Loucy (cell line): ENCODE results near the gene GFY.

Experiments used
- H2AFZ ChIP-seq: fragments of 200-600 bp; sonication (generic); 2 replicates; pipeline ENCODE4 v1.6.0; 2016; ENCODE audit warnings: antibody characterized with exemption, mild to moderate bottlenecking, low read length, moderate library complexity
- H3F3A ChIP-seq: fragments of 200-600 bp; 2 replicates; pipeline ENCODE4 v1.6.0; 2016; ENCODE audit warnings: antibody characterized with exemption, low read depth, mild to moderate bottlenecking
- H3K27me3 ChIP-seq: fragments of 200-600 bp; sonication (generic); 2 replicates; pipeline ENCODE4 v1.6.1; 2014; ENCODE audit warnings: low read length, mild to moderate bottlenecking; ENCODE audit not compliant: insufficient read depth, poor library complexity, severe bottlenecking
- H3K36me3 ChIP-seq: fragments of 200-600 bp; sonication (generic); 2 replicates; pipeline ENCODE4 v1.6.1; 2016; ENCODE audit warnings: low read length; ENCODE audit not compliant: insufficient read depth
- H3K4me1 ChIP-seq: fragments of 200-600 bp; sonication (generic); 2 replicates; pipeline ENCODE4 v1.5.1; 2014; ENCODE audit warnings: low read length, mild to moderate bottlenecking; ENCODE audit not compliant: insufficient read depth, poor library complexity, severe bottlenecking
- H3K4me2 ChIP-seq: fragments of 200-600 bp; sonication (generic); 2 replicates; pipeline ENCODE4 v1.6.0; 2014; ENCODE audit warnings: antibody characterized with exemption, low read length, low read depth, mild to moderate bottlenecking; ENCODE audit not compliant: poor library complexity, severe bottlenecking
- H3K4me3 ChIP-seq: fragments of 200-600 bp; sonication (generic); 2 replicates; pipeline ENCODE4 v1.5.1; 2014; ENCODE audit warnings: low read length, mild to moderate bottlenecking, mixed read lengths; ENCODE audit not compliant: poor library complexity, severe bottlenecking
- H3K79me2 ChIP-seq: fragments of 200-600 bp; sonication (generic); 2 replicates; pipeline ENCODE4 v1.6.1; 2014; ENCODE audit warnings: low read length; ENCODE audit not compliant: insufficient read depth
- H3K9ac ChIP-seq: fragments of 200-600 bp; sonication (generic); 2 replicates; pipeline ENCODE4 v1.6.0; 2014; ENCODE audit warnings: mild to moderate bottlenecking, low read depth, low read length, moderate library complexity; ENCODE audit not compliant: poor library complexity, severe bottlenecking
- H3K9me2 ChIP-seq: fragments of 200-600 bp; sonication (generic); replicated peaks from 2 replicates; pipeline ENCODE4 v1.6.1; 2016; ENCODE audit warnings: low read depth, low read length, mixed read lengths
- H3K9me3 ChIP-seq: fragments of 200-600 bp; sonication (generic); 2 replicates; pipeline ENCODE4 v1.6.1; 2014; ENCODE audit warnings: mild to moderate bottlenecking, antibody characterized with exemption, low read length, low read depth; ENCODE audit not compliant: insufficient read depth
- H4K20me1 ChIP-seq: fragments of 200-600 bp; sonication (generic); 2 replicates; pipeline ENCODE4 v1.6.0; 2014; ENCODE audit warnings: antibody characterized with exemption, low read length, mild to moderate bottlenecking; ENCODE audit not compliant: insufficient read depth, poor library complexity, severe bottlenecking
- EZH2phosphoT487 ChIP-seq: fragments of 200-600 bp; IDR thresholded peaks from 2 replicates; pipeline ENCODE4 v1.6.1; 2018; ENCODE audit warnings: antibody characterized with exemption, mild to moderate bottlenecking, moderate library complexity, borderline replicate concordance
- TF ChIP-seq, protein P1 (sequence below): fragments of 200-600 bp; sonication (generic); conservative IDR thresholded peaks from 2 replicates; pipeline ENCODE4 v1.5.1; 2014; ENCODE audit warnings: mild to moderate bottlenecking, antibody characterized with exemption, low read length

Gene GFY, protein sequence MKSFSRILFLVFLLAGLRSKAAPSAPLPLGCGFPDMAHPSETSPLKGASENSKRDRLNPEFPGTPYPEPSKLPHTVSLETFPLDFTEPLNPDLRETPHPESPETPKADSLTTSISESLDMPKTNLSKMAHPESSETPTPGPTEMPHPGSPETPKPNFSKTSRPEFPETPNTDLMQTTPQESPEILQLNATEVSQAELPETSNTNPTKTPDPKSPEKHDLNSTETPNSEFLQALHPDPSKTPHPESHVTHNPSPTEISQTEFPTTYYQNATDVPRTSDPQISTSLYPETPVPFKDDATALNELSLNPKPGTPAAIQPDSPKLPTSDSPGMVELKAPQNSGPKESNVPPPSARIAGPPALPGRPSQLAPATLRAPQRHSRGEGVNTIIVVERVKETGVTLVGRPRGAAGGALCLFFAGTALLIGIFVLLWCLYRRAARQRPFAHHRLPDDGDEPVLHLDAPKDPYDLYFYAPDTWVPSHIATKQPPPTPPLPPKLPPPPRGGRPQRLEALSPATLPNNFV

DNA sequence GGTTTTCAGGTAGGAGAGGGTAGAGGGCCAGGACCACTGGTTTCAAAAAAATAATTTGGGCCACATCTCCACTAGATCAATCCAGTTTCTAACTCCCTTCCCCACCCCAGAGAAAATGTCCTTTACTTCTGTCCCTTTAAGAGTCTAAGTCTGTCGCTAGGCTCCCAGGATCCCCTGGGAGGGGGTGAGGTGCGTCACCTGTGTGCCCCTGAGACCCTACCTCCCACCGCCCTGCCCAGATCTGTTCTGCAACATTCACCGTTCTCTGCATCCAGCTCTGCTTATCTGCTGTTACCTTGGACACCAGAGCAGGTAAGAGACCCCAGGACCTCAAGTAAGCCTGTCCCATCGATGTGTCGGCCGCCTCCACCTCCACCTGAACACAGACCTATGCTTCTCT, at the start of gene GFY:
Gene GFY (plus strand): TSS at position 211 of the 400 bp plus-strand sequence. CDS start 1,043 bp downstream, outside the sequence.
- Histone ChIP-seq H3K79me2 (no peaks in the 10 kb centered on the region), H3K9me2 (no peaks in the 10 kb centered on the region), H3K4me3 (peak within 1 kb of the TSS; percentile 50), H3K27me3 (no peaks in the 10 kb centered on the region), H2AFZ (no peak within 1 kb of the TSS), H3K36me3 (no peaks in the 10 kb centered on the region), H3K9me3 (no peaks in the 10 kb centered on the region), H3F3A (no peaks in the 10 kb centered on the region), H3K9ac (peak within 1 kb of the TSS; percentile 50), H4K20me1 (no peaks in the 10 kb centered on the region), H3K4me1 (peaks cover 31% of the 10 kb centered on the region), H3K4me2 (peak within 1 kb of the TSS; percentile 68)
- TF ChIP-seq, protein P1, sequence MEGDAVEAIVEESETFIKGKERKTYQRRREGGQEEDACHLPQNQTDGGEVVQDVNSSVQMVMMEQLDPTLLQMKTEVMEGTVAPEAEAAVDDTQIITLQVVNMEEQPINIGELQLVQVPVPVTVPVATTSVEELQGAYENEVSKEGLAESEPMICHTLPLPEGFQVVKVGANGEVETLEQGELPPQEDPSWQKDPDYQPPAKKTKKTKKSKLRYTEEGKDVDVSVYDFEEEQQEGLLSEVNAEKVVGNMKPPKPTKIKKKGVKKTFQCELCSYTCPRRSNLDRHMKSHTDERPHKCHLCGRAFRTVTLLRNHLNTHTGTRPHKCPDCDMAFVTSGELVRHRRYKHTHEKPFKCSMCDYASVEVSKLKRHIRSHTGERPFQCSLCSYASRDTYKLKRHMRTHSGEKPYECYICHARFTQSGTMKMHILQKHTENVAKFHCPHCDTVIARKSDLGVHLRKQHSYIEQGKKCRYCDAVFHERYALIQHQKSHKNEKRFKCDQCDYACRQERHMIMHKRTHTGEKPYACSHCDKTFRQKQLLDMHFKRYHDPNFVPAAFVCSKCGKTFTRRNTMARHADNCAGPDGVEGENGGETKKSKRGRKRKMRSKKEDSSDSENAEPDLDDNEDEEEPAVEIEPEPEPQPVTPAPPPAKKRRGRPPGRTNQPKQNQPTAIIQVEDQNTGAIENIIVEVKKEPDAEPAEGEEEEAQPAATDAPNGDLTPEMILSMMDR: no peak
- no peak for TF ChIP-seq EZH2phosphoT487

DNA sequence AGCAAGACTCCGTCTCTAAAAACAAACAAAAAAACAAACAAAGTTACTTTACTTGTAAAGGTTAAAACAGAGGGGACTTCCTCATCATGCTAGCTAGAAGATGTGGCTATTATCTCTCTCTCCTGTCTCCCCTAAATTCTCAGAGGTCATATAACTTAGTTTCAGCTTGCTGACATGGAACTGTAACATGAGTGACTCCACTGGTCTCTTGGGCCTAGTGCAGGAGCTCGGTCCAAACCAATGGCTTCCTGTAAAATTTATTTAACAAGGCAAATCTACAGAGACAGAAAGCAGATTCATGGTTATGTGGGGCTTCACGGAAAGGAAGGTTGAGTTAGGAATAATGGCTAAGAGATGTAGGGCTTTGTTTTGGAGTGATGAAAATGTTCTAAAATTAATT, 46.7 kb upstream of the GFY start:
- H3K4me2 ChIP-seq: no peak overlapping the region
- H3K27me3 ChIP-seq: no peaks in the 10 kb centered on the region
- H3K4me1 ChIP-seq: no peaks in the 10 kb centered on the region
- 0 out of 2 replicates have a peak, but pooled peaks cover 4% of the 10 kb centered on the region for H3K9me3 ChIP-seq
- no peaks in the 10 kb centered on the region for H3K79me2 ChIP-seq
- TF ChIP-seq, protein P1: no peak
- no peak for TF ChIP-seq EZH2phosphoT487
- H4K20me1 ChIP-seq: no peaks in the 10 kb centered on the region
- no peaks in the 10 kb centered on the region for H3K9me2 ChIP-seq
- no peak overlapping the region; the same call in 1 of the 2 replicates for H2AFZ ChIP-seq
- no peaks in the 10 kb centered on the region for H3K36me3 ChIP-seq
- H3F3A ChIP-seq: no peaks in the 10 kb centered on the region
- no peak overlapping the region for H3K4me3 ChIP-seq
- no peak overlapping the region for H3K9ac ChIP-seq

DNA sequence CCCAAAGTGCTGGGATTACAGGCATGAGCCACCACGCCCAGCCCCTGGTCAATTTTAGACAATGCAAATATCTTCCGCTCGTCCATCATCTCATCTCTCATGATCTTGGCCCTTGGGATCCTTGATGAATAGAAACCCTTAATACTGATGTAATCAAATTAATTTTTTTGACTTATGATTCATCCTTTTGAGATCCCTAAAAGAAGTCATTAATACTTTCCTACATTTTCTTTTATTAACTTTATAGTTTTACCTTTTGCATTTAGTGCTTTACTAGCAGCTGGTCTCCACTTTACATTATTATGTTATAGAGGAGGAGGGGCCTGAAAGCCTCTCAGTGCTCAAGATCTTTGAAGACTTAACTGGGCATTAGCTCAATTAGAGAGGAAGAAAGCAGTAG, 44.8 kb upstream of the GFY start:
- Histone ChIP-seq H3K9me3 (0 out of 2 replicates have a peak, but pooled peaks cover 4% of the 10 kb centered on the region), H2AFZ (no peak overlapping the region), H3K36me3 (no peaks in the 10 kb centered on the region), H3K4me2 (no peak overlapping the region), H3K27me3 (no peaks in the 10 kb centered on the region), H3K9ac (no peak overlapping the region), H3F3A (no peaks in the 10 kb centered on the region), H3K4me1 (no peaks in the 10 kb centered on the region), H3K4me3 (no peak overlapping the region), H4K20me1 (no peaks in the 10 kb centered on the region), H3K79me2 (no peaks in the 10 kb centered on the region), H3K9me2 (no peaks in the 10 kb centered on the region)
- no peak for TF ChIP-seq EZH2phosphoT487
- TF ChIP-seq, protein P1: no peak
